Neutrophil (primary cell): ENCODE results near the gene C5orf22.

Experiments used
- H3K27ac ChIP-seq: fragments of 200-600 bp; sonication (generic); 2 replicates; pipeline ENCODE4 v1.5.1; 2016; ENCODE audit warnings: mild to moderate bottlenecking, moderate library complexity
- H3K27me3 ChIP-seq: fragments of 200-600 bp; sonication (generic); 2 replicates; pipeline ENCODE4 v1.6.0; 2016; ENCODE audit warnings: mild to moderate bottlenecking
- H3K36me3 ChIP-seq: fragments of 200-600 bp; sonication (generic); 2 replicates; pipeline ENCODE4 v1.5.1; 2017
- H3K4me1 ChIP-seq, 2 experiments: fragments of 200-600 bp in 1 of 2; sonication (generic) in 1 of 2; 1 replicate in 1 of 2; 2 replicates in 1 of 2; pipeline versions ENCODE4 v1.5.1 to v1.6.1; 2013 to 2016; ENCODE audit warnings: low read depth in 1 of 2, low read length in 1 of 2, mild to moderate bottlenecking in 1 of 2, moderate library complexity in 1 of 2; ENCODE audit not compliant: control insufficient read depth in 1 of 2, insufficient read depth in 1 of 2
- H3K4me3 ChIP-seq, 2 experiments: fragments of 200-600 bp in 1 of 2; sonication (generic) in 1 of 2; 1 replicate in 1 of 2; 2 replicates in 1 of 2; pipeline ENCODE4 v1.5.1; 2013 to 2016; ENCODE audit warnings: low read depth in 1 of 2, low read length in 1 of 2, mild to moderate bottlenecking in 1 of 2, moderate library complexity in 1 of 2
- H3K9me3 ChIP-seq: fragments of 200-600 bp; sonication (generic); 2 replicates; pipeline ENCODE4 v1.5.1; 2016
- CTCF ChIP-seq: fragments of 200-600 bp; sonication (generic); IDR thresholded peaks from 2 replicates; pipeline ENCODE4 v1.5.1; 2016; ENCODE audit warnings: antibody characterized with exemption

Gene C5orf22

GRCh38 chr5:31511305-31511704, 20.8 kb upstream of the C5orf22 start:
- Histone ChIP-seq H3K9me3 (no peaks in the 10 kb centered on the region), H3K4me3 (no peak overlapping the region), H3K27me3 (no peaks in the 10 kb centered on the region), H3K27ac (no peak overlapping the region), H3K36me3 (peaks cover 49% of the 10 kb centered on the region), H3K4me1 (no peaks in the 10 kb centered on the region)
- TF ChIP-seq CTCF: no peak

- Histone ChIP-seq H3K36me3 (peaks cover 27% of the 10 kb centered on the region), H3K27me3 (no peaks in the 10 kb centered on the region), H3K9me3 (no peaks in the 10 kb centered on the region), H3K4me3 (no peak overlapping the region), H3K27ac (no peak overlapping the region), H3K4me1 (peaks cover 0 to 5% of the 10 kb centered on the region in 2 experiments)
- no peak for TF ChIP-seq CTCF
Observed at GRCh38 chr5:31516802-31517201, 15.3 kb upstream of the C5orf22 start.

- Histone ChIP-seq H3K27ac (no peak overlapping the region), H3K4me3 (no peak overlapping the region), H3K27me3 (no peaks in the 10 kb centered on the region), H3K9me3 (no peaks in the 10 kb centered on the region), H3K4me1 (no peaks in the 10 kb centered on the region), H3K36me3 (peaks cover 42% of the 10 kb centered on the region)
- no peak for TF ChIP-seq CTCF
Observed at GRCh38 chr5:31523041-31523440, 9.1 kb upstream of the C5orf22 start.

- TF ChIP-seq CTCF: no peak
- no peak overlapping the region for H3K27ac ChIP-seq
- H3K4me1 ChIP-seq: peaks cover 20 to 22% of the 10 kb centered on the region in 2 experiments
- no peaks in the 10 kb centered on the region for H3K9me3 ChIP-seq
- no peak overlapping the region for H3K4me3 ChIP-seq
- no peaks in the 10 kb centered on the region for H3K27me3 ChIP-seq
- peaks cover 38% of the 10 kb centered on the region for H3K36me3 ChIP-seq
Observed at GRCh38 chr5:31530541-31531265, 1.4 kb upstream of the C5orf22 start.

GRCh38 chr5:31531543-31531887, 586 bp upstream of the C5orf22 start:
- Histone ChIP-seq H3K4me1 (peaks cover 20 to 22% of the 10 kb centered on the region in 2 experiments), H3K4me3 (peak overlapping the region; percentile 75 to 83), H3K27me3 (no peaks in the 10 kb centered on the region), H3K36me3 (peaks cover 38% of the 10 kb centered on the region), H3K9me3 (no peaks in the 10 kb centered on the region), H3K27ac (peak overlapping the region; percentile 83)
- no peak for TF ChIP-seq CTCF
